C4-2B (cell line): ENCODE data around the gene LRTM1.

Experiments used
- ZFX ChIP-seq: fragments of 450-650 bp; IDR thresholded peaks from 2 replicates; pipeline ENCODE4 v1.6.1; 2017
- TF ChIP-seq, protein P1 (sequence below): fragments of 450-650 bp; conservative IDR thresholded peaks from 2 replicates; pipeline ENCODE4 v1.5.1; 2017; ENCODE audit warnings: mild to moderate bottlenecking

- TF ChIP-seq, protein P1, sequence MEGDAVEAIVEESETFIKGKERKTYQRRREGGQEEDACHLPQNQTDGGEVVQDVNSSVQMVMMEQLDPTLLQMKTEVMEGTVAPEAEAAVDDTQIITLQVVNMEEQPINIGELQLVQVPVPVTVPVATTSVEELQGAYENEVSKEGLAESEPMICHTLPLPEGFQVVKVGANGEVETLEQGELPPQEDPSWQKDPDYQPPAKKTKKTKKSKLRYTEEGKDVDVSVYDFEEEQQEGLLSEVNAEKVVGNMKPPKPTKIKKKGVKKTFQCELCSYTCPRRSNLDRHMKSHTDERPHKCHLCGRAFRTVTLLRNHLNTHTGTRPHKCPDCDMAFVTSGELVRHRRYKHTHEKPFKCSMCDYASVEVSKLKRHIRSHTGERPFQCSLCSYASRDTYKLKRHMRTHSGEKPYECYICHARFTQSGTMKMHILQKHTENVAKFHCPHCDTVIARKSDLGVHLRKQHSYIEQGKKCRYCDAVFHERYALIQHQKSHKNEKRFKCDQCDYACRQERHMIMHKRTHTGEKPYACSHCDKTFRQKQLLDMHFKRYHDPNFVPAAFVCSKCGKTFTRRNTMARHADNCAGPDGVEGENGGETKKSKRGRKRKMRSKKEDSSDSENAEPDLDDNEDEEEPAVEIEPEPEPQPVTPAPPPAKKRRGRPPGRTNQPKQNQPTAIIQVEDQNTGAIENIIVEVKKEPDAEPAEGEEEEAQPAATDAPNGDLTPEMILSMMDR, result no peak
- no peak for TF ChIP-seq ZFX
Observed at GRCh38 chr3:54918516-54918915, 9.3 kb downstream of the LRTM1 start.
